ELF-1 (cell line): ENCODE data around the gene DPYSL3.

Source experiments
- DNase-seq: peaks from one replicate; pipeline ENCODE4 v3.0.0-alpha.2; 2016; ENCODE audit warnings: low read depth, low spot score

Gene DPYSL3

DNA sequence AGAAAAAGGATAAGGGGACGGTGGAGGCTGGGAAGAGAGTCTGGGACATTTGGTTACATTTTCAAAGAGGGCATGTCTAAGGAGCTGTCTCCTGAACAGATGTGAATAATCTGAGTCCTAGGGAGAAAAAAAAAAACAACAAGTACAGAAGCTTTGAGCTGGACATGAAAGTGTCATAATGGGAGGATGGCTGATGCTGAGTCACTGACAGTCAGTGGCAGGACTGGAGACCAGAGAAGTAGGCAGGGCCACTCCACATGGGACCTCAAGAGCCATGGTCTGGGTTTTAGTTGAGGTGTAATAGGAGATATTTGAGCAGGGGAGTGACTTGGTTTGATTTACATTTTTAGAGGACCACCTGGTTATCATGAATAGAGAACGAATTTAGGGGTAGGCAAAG lies 70.6 kb downstream of the DPYSL3 start:
- DNase-seq, result no peak

DNA sequence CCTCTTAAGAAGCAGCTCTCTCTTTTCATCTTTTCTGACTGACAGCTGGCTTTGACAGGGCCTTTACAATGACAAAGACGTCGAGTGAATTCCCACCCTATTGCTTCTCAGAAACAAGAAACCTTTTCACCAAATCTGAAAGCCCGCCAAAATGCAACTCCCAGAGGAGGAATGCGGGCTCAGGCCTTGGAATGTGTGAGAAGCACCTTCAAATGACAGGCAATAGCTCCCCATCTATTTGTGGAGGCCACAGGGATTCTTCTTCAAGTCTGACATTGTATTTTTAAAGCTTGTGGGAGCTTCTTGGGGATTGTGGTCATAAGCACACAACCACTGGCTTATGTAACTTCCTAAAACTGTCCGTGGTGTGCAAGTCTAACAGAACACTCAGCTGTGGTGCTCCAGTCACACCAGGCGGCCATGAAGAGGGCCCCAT lies 72.7 kb downstream of the DPYSL3 start:
- DNase-seq, result peak; percentile 70

DNA sequence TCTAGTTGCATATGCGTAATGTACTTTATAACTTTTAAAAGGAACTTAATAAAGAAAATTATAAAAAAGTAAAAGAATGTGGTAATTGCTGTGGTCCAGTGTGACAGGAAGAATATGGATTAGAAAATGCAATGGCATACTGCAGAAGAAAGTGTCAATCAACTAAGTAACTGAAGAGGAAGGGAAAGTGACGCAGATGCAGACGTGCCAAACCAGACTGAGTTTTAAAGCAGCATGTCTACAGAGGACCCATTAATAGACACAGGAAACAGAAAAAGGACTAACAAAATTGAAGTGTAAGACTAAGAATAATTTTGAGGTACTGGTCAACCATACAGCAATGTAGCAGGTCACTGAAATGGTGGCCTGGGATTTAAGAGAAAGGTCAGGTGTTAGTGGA lies 73.3 kb downstream of the DPYSL3 start:
- DNase-seq, result no peak

DNA sequence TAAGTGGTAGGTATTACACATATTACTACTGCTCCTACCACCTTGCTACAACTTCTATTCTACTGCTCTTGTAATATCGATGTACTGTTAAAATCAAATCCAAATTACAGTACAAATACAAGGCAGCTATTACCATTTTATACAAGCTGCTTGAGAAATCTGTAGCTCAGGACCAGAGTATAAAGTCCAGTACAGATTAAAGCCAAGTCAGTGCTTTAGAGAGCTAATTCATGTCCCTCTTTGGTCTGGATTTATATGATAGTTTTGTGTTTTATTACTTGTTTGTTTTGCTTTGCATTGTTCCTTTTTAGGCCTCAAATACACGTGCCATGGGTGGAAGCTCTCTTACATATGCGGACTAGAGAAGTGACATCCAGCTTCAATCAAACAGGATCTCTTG lies 75.8 kb downstream of the DPYSL3 start:
- DNase-seq, result no peak

DNA sequence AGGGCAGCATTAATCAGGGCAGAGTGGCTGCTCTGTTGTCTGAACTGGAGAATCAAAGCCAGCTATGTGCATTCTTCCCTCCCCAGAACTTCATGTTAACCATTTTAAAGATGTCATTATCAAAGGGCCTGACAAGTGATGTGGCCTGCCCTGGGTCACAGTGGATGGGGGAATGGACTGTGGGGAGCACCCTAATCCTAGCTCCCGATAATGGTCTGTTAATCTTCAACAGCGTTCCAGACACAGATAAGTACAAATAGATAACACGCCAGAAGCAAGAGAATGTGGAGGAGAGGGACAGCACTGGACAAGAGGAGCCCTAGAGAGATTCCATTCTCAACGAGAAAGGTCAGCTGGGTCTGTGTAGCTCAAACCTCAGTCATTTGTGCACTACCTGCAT lies 77.5 kb downstream of the DPYSL3 start:
- DNase-seq, result peak; percentile 73

DNA sequence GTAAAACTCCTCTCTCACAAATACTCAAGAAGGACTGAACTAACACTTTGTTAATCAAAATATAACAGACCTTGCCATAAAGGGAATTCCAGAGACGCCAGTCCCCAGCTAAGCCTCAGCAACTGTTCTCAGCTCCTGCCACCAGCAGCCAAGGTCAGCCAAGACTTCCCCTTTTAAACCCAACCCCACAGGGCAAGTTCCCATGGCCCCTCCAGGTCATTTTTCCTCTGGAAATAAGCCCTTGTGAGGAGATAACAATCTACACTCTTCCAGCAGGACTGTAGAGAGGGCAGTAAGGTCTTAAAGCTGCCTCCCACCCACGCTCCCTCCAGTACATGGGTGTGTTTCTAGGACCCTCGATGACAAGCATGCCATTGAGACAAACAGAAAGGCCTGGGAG lies 78.3 kb downstream of the DPYSL3 start:
- peak; percentile 51 for DNase-seq

DNA sequence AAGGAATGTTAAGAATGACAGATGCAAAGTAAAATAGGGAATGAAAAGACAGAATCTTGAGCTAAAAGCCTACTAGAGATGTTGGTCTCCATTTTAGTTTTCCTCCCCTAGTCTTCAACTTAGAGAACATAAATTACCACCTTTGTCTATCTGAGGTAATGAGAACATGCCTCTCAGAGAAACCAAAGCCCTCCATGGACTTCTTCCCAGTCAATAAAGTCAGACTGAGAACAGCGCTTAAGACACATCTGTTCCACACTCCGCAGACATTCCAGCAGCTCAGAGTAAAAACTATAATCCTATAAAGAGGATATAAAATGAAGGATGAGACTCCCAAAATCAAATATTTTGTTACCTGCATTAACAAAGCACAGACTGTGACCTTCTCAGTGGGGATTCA lies 79.2 kb downstream of the DPYSL3 start:
- no peak for DNase-seq

DNA sequence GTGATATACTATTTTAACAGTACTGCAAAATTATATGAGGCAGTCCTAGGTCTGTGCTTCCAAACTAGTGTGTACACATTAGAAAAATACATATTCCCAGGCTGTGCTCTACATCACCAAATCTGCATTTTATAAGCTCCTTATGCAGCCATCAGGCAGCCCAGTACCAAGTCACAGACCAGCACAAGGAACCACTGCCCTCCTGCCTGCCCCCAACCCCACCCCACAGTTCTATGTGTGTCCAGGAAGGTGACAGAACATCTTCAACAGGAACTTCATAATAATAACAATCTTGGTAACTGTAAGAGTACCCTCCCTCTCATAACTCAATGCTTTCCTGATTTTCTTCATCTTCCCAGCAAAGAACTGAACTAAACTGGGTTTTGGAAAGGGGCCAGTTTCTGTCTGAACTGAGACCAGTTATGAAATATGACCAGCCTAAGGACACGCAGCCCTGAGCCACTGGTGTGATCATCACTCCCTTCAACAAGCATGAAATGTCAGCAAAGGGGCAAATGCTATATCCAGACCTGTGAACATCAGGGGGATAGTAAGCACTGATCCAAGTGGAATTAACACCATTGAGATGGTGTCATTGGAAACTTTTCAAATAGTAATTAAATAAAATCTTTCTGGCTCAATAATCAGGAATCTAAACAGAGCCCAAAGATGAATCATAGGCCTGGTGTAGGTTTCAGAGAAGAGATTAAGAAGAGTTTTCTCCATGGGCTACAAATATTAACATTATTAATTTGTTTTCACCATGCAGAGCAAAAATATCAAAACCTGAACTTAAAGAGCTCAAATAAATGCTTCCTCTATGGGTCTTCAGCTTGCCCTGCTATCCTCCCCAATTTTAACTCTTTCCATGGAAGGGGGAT lies 82.1 kb downstream of the DPYSL3 start:
- no peak for DNase-seq

DNA sequence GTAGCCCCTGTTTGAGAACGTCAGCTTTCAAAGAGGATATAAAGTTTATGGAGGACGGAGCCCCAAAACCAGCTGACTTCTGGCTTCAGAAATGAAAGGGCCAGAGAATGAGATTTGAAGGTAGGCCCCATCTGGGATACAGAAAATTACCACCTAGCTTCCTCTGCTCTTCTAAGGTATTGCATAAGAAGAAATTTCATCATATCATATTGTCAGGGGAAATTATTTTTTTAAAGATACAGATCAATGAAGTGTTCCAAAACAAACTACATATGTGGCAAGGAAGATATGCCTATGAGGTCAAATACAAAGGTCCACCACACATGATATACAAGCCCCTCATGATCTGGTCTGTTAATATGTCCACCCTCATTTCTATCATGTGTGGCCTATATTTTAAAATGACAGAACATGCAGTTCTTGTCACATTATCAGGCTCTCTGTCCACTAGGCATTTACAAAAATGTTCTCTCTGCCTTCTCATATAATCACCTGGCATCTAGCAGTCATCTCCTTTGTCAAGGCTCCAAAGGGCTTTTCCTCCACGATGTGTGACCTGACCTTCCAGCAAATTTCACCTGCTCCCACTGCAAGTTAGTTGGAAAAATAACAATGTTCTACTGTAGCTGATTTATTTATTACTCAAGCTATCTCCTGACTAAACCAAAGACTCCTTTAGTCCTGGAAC lies 83.1 kb downstream of the DPYSL3 start:
- no peak for DNase-seq

DNA sequence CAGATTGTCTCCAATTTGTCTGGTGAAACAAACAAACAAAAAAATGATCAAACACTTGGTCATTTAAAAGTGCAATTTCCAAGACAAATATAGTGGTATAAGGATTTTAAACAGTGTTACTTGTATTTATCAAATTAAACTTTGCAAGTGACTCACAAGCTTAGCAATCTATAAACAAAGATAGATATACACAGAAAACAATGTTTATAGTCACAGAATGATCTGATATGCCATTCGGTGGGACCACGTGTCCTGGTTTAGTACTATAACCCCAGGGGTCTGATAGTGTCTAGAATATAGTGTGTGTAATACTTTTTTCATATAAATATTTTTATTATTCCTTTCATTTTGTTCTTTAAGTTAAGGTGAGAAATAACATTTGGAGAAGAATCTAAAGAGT lies 91.3 kb downstream of the DPYSL3 start:
- no peak for DNase-seq

DNA sequence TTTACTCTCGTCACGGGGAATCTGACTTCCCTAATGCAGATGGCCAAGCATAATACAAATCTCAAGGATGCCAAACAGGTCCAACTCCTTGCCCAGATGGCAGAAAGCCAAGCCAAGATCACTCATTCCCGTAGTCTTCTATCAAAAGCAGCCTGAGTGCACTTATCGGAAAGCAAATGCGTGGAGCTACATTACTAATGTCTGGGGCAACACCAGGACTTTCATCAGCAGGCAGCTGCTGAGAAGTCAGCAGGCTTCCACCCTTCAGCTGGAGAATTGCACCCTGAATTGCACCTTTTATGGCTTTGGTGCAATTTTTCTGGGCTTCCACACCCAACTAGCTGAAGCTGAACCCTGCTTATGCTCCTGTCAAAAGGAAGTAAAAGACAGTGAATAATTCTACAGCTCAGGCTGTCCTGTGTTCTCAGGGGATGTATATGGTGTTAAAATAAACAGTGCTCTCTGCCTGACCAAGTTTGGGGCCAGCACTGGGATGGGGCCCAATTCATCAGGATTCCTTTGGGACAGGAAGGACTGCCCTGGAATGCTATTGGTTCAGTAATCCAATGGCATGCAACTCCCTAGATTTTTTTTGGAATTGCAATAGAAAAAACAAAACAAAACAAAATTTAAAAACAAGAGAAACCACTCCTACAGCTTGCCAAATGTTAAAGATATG lies 92.6 kb downstream of the DPYSL3 start:
- DNase-seq, result no peak

DNA sequence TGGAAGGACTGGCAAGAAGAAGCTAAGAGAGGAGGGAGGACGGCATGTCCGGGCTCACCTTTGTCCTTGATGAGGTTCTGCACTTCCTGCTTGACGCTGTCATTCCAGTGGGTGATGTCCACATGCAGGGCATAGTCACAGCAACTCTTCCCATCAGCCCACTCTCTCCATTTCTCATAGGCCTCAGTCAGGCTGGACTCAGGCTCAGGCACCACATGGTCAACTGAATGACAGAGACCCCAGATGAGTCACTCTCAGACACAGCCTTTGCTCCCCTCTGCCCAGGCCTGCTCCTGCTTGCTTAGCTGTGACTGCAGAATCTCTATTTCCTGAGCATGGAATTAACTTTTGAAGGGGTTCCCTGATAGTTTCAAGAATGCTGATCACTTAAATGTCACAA lies 94.2 kb downstream of the DPYSL3 start:
- no peak for DNase-seq

DNA sequence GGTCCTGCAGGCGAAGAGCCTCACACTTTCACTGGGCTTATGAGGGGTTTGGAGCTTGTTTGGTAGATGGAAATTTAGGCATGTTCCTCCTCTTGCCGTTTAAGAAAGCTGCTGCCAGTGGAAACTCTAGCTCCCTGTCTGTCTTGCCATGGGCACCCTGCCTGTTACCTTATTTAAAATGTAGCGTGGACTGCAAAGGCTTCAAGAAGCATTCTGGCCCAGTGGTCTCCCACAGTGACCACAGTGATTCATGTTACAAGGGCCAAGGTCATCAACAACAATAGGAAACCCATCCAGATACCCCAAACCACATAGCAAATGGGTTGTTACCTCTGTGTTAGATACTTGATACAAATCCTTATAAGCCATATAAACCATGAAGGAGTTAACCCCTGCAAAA lies 96.6 kb downstream of the DPYSL3 start:
- DNase-seq, result no peak

DNA sequence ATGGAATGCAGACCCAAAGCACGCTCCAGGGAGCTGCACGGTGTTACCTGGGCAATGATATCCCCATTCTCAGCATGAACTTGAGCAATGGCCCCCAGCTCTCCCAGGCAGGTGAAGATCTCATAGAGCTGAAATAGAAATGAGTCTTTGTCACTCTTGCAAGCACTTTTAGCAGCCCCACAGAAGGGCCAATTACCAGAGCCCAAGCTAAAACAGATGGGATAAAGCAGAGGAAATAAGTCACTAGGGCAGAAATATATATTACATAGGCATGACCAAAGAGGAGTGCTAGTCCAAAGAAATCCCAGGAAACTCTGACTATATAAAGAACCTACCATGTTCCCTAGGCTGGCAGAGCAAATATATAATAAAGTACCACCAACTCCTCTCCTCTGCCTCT lies 97.3 kb downstream of the DPYSL3 start:
- no peak for DNase-seq

DNA sequence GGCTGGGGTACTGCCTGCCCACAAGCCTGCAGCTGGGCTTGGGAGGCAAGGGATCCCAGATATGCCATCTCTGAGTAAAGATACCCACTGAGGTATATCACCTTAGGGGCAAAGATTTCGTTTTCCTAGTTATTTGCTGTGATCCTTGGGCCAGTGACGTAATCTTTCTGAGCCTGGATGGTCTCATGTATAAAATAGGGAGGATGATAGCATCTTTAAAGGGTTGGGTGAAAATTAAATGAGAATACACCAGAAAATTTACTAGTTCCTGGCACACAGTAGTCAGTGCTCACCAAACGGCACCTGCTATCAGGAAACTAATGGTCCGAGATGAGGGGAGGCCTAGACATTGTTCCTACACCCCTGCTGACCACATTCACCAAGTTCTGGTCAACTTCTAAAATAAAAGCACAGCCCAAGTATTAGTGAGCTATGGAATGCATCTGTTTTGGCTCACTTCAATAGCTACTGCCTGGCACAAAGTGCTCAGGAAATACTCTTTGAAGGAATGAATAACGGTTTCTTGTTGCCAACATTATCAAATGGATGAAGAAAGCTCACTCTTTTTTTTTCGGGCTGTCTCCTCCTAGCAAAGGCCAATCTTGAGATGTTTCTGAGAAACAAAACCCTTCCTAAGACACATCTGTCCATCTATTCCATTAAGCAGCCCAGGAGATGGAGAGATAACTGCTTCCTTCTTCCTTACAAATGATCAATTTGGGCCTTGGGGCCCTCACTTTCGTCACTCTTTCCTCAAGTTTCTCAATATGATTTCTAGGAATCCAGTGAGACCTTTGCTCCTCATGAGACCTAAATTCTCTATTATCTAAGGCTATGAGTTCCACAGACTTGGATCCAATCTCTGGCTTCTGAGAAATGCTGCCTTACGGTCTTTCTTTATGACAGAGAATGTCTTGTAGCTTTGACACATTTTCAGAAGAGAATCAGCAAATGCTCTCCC lies 98.2 kb downstream of the DPYSL3 start:
- no peak for DNase-seq

DNA sequence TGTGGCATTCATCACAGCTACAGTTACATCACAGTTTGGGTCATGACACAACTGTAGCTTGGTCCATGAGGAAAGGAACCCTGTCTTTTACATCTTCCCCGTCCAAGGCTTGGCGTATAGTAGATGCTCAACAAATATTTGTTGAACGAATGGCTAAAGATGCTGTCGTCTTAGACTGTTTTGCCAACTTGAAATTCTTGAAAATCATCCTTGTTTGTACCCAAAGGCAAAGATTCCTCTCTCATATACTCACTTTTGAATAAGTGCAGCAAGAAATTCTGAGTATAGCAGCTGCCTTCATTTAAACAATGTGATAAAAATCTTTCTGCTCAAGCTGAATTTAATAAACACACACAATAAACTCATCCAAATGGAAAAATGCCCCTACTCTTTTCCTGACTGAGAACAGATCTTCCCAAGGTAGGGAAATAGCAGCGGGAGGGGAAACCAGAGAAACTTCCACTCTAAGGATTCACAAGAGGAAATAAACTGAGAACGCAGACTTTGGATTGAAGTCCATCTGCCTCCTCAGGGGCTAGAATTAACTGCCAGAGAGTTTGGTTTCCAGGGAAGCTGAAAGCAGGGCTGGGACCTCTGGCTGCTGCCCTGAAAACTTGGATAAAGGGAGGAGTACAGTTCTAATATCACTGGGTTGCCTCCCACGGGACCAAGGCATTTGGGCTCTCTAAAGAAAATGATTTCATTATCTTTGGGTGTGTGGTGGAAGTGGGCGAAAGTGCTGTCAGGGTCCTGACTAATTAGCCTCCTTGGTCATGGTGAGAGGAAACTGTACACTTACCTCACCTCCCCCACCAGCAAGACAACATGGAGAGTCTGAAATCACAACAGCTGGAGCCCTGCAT lies 99.1 kb downstream of the DPYSL3 start:
- DNase-seq, result no peak

DNA sequence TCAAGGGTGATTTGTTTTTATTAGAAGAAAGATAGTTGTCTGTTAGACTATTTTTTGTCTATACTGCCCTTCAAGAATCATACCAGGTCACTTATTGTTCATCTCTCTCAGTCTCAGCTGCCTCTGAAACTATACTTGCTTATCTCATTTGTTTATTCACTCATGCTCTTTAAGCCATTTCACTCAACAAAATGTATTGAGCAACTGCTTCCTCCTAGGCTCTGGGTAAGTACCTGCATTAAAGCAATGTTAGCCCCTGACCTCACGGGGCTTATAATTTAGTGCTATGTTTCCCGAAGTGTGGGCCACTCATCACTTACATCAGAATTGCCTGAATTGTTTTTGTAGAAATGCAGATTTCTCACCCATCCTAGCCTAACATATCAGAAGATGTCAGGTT lies 100.9 kb downstream of the DPYSL3 start:
- DNase-seq, result no peak

DNA sequence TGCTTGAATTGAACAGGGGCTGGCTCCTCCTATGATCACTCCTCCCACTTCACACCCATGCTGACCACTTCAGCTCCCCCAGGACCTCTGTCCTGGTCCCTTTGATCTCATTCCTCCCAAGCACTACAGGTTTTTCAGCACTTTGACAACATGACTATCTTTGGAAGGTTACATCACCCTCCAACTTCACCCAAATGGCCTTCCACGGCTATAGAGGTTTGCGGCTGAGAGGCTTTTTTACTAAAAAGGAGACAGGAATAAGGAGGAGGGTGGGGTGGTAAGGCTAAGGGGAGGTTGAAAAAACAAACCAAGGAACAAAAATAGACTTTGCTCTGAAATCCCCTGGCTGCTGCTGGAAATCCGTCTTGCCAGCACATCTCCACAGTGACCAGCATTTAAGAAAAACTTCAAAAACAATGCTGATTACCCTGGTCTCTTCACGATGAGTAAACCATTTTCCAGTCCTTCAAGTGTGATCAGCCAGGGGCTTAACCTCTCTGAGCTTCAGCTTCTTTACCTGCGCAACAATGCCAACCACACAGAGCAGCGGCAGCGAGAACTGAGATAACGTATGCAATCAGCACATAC lies 102.7 kb downstream of the DPYSL3 start:
- DNase-seq, result no peak

DNA sequence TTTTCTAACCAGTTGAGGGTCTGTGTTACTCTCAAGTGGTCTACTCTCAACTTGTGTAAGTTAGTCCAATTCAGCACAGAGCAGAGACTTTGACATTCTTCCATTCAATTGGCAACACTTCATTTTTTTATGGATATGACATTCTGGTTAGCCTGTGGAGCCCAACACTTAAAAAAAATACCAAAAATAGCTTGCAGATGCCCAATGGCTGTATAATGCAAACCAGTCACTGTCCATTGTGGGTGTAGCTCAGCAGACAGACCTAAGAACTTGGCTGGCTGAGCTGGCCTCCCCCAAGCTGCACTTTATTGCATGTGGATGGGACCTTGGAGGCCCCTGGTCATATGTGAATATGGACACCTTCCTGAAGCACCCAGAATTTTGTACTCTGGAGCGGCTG lies 103.2 kb downstream of the DPYSL3 start:
- DNase-seq, result no peak

DNA sequence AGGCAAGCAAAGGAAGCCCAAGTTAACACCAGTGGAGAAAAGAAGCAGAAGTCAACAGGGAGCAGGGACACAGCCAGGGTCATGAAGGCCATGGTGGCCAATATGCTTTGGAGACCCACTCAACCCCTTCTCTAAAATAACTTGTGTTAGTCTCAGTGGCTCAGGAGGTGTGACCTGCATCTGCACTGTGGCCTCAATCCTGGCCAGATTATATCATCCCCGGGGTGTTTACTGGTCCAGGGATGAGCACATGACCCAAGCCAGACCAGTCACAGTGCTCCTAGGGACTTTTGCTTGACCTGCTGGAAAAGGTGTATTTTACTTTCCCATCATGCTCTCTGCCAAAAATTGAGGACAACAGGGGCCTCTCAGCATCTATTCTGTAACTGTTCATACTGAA lies 105.2 kb downstream of the DPYSL3 start:
- DNase-seq, result no peak
